HG02623 (cell line): ENCODE data around the gene CARS1.

ENCODE experiments used
- ATAC-seq: cut with Tn5 transposase; IDR thresholded peaks from one replicate; pipeline ENCODE4 v1.9.1; 2021; ENCODE audit warnings: moderate library complexity; ENCODE audit not compliant: unreplicated experiment

The CARS1 gene

DNA sequence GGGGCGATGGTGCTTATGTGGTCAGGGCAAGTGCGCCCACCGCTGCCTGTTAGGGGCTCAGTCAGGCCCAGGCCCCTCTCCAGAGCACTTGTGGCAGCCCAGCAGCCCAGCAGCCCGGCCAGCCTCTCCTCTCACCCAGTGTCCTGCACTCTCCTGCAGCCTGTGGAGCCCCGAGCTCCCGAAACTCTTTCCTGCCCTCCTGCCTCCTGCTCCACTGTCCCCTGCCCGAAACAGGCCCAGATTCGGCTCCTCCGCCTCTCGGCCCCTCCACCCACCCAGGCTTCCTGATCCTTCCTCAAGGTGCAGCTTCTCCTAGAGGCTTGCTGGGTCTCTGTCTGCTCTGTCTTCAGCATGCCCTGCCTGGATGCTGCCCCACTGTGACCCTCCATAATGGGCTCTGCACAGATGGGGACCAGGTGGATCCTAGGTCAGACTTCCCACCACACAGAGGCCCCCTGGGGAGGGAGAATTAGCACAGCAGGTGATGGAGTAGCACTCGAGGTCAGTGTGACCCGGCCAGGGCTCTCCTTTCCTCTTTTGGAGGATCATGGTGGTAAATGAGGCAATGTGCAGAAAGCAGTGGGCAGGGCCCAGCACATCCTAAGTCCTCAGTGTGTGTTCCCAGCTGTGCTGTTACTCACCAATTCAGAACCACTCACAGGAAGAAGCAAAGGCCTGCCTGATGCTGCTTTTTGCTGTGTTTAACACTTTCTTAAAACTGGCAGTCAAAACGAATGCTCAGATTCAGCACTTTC, 46.5 kb downstream of the CARS1 start:
- ATAC-seq = no peak

DNA sequence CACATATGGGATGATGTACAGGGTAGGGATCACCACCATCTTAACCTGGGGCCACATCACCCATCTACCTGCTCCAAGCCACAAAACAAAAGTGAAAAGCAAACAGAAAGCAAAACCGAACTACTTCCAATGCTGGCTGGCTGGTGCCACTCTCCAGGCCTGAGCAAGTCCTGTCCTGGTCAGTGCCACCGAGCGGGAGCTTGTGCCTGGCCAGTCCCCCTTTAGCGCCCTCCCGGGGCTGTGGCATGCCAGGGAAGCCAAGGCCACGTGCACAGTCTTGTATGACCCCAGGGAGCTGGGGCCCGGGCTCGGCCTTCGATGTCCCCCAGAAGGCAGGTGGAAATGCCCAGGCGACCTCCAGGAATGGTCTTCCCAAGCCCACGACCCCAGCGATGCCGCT, 47.2 kb downstream of the CARS1 start:
- ATAC-seq = no peak

DNA sequence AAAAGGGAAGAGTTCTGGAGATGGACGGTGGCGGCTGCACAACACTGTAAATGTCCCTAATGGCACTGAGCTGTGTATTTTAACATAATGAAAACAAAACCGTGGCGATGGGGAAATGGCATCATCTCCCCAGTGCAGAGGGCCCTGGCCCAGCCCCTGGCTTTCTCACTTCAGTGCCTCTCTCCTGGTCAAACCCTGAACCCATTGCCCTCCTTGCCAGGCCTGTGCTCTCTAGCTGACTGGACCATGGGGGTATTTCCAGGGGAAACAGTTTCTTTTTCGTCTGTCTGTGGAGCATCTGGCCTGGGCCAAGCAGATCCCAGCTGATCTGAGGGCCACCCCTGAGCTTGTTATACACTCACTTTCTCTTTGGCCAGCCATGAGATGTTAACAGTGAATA, 47.7 kb downstream of the CARS1 start:
- no peak for ATAC-seq

DNA sequence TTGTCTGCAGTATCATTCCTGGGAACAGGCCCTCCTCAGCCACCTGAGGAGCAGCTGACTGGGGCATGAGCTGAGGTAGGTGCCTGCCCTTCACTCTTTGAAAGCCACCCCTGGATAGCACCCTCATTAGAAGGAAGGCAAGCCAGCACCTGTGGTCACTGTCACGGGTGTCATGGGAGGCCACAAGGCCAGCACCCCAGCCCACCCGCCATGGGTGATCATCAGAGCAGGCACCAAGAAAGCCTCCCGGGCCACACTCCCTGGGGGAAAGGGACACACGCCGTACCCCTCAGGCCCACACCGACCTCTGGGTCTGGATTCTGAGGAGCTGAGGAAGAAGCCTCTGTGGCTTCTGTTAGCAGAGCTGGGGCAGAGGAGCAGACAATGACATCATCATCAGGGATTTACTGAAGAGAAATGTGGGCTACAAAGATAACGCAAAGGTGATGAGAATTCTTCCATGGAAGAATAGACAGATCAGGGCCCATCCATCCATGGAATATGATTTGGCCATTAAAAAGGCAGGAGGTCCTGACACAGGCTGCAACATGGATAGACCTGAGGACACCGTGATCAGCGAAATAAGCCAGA, 48.4 kb downstream of the CARS1 start:
- no peak for ATAC-seq

DNA sequence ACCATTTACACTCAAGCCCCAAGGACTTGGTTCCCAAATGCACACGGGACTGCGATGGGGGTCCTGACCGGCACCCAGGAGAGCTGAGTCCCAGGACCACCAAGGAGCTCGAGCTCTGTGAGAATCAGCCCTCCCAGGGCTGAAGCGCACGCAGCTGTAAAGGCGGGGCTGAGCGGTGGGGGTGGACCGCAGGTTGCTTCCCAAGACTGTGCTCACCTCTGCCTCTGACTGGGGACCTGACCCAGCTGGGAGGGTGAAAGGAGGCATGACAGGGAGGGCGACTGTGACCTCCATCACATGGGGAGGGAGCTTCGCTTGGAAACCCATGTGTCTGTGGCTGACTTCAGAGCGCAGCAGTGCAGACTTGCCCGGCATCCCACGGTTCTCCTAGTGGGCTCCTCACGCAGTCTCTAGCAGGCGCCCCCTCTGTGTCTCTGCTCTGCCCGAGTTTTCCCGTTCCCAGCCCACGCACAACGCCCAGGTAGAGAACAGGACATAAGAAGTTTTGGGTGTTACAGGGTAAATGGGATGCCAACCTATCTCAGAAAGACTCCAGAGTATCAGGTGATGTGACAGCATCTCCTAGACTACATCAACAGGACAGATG, 49.7 kb downstream of the CARS1 start:
- no peak for ATAC-seq

DNA sequence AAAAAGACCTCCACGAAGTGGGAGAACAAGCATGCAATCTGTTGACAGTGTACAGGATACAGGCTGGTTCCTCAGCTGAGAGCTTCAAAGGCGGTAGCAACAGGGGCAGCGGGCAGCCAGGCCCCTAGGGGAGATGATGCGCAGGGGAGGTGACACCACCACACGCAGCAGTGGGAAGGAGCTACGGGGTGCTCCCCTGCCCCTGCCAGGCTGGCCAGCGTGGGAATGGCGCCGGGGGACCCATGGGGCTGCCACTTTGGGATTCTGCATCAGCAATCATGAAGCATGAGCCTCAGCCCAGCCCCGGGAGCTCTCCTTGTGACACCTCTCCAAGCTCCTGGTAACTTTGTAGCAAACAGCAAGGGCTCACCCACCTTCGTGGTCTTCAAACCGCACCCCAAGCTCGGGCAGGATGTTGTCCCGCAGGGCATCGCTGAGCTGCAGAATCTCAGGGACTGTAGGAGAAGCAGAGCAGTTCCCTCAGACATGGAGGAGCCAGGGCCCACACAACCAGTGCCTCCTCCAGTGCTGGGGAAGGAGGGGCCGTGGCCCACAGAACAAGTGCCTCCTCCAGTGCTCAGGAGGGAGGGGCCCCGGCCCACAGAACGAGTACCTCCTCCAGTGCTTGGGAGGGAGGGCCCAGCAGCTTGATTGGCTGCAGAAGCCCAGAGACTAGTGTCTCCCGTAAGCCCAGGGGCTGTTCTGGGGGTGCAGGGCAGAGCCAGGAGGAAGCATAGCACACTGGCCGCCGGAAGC, 50.5 kb downstream of the CARS1 start:
- no peak for ATAC-seq

DNA sequence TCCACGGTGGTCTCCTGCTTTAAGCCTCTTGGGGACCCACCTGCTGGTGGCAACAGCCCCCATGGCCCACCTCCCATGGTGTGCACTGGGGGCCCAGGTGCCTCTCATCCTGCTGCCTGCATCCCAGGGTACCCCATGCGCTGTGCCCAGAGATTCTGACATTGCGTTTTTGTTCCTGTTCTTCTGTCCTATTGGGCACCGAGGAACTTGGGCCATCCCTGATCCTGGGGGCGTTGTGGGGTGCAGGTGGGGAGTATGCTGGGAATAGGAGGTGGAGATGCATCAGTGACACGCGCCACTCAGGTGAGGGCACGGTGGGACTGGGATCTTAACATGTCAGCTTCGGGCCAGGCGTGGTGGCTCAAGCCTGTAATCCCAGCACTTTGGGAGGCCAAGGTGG, 52.7 kb downstream of the CARS1 start:
- ATAC-seq = no peak

DNA sequence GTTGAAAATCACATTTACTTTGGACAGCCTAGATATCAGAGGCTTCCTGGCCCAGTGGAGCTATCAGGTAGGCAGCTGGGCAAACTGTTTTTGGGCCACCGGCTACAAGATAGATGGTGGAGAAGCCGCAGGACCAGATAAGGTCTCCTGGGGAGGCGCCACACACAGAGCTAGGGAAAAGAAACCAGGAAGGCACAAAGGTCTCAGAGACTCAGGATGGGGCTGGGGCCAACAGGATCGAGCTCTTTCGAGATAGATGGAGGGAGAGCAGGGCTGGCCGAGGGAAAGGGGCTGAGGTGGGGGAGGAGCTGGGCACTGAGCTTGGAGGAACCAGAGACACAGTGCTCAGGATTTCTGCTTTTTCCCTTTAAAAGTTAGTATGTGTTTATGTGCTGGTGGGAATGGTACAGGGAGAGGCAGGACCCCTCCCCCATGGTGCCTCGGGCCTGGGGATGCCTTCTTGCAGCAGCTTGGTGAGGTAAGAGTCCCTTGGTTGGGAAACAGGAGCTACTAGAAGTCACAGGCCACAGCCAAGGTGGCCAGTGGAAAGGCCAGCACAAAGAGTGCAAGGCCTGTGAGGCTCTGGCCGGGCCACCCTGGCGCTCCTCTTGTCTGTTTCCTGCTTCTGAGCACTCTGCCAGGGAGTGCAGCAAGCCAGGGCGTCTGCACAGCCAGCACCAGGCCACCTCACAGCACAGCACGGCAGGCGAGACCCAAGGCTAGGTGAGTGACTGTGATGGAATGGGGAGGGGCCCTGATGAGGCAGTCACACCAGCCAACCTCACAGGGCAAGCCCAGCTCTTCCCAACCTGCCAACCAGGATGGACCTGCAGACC, 53.6 kb downstream of the CARS1 start:
- no peak for ATAC-seq

DNA sequence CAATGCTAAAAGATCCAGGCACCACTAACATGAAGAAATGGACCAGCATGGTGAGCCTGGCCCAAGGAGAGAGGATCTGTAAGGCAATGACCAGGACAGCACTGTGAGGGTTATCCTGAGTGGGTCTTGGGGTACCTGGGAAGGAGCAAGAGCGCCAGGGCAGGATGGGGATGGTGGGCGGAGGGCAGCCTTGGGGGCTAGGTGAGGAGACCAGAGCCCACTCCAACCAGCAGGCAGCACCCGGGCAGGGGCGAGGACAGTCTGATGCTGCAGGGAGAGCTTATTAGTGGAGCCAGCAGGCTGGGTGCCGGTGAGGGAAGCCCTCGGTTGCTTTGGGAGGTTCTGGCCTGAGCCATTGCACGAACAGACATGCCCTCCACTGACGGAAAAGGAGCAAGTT, 54.4 kb downstream of the CARS1 start:
- ATAC-seq = no peak

DNA sequence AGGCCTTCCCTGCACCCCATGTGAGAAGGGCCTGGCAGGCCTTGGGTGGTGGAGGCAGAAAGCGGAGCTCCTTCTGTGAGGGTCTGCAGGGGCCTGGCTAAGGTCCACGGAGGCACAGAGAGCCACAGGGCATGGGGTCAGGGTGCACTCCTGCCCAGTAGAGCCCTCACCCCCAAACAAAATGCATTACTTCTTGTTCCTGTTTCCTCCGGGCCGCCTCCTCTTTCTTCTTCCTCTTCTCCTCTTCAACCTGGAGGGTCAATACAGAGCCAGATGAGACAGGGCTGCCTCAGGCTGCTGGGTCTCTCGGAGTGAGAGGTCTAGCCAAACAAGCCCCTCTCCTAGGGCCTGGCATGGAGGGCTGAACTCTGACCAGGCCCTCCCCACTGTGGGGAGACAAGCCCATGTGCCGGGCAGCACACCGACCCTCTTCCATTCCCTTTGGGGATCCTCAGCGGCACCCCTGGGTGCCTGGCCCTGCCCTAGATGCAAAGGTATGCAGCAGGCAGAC, 54.8 kb downstream of the CARS1 start:
- ATAC-seq = no peak

DNA sequence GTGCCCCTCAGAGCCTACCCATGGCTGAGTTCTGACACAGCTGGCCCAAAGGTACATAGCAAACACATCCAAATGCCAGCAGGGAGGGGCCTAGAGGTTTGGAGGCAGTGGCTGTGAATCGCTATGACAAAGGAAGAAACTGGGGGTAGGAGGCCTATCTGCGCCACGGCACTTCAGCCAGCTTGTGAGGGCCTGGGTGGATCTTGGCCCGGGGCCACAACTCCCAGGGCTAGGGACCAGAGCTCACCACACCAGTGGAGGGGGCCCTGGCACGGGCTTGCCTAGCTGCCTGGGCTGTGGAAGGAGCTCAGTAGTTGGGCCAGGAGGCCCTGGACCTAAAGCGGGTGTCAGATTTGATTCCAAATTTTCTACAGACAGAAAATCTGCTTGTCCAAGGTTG, 55.7 kb downstream of the CARS1 start:
- ATAC-seq = no peak

DNA sequence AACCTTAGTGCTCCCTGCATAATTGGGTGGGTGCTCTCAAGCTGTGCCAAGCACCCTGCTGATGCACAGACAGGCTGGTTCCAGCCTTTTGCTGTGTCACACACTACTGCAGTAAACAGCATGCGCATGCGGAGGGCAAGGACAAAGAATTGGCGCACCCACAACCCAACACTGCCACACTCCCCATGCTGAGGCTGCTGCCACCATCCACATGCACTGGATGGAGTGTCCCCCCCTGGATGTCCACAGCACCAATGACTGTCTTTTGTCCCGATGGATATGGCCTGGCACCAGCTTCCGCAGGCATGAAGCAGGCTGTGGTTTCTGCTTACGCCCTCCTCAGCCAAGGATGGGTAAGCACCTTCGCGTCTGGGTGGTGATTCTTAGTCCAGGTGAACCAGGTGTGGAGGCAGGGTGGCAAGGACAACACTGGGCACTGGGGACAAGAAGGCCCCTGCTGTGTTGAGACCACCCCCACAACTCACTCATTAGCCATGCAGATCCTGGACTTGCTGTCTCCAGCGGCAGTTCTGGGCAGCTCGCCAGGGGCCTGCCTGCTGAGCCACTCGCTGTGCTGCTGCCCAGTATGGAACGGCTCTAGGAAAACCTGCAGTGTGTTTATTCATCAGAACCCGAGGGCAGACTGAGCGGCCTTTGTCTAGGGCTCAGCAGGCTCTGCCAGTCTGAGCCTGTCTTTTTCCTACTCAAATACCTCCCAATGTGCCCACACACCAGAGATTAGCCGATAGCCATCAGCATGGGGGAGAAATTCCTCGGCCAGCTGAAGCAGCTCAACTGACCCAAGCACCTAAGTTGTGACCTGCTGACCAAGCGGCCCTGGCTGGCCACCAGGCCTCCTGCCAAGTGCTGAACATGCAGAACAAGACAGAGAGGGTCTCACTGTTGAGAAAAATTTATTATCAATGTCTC, 56.9 kb downstream of the CARS1 start:
- ATAC-seq = no peak

DNA sequence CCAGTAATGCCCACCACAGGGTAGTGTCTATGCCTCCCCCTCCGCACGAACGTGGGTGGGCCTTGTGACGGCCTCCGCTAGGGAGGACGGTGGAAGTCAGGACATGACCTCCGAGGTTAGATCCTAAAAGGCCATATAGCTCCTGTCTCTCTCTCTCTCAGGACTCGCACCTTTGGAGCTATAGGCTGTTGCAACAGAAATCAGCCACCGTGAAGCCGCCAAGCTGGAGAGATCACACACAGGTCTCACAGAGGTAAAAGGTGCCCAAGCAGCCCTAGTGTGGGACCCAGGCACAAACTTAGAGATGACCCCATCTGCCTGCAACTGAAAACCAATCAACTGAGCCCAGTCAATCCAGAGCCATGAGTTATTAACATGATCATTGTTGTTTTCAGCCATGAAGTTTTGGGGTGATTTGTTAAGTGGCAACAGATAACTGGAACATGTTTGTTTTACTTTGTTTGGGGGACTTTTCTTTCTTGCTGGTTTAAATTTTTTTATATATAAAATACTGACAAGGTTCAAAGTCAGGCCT, 57.7 kb downstream of the CARS1 start:
- no peak for ATAC-seq

DNA sequence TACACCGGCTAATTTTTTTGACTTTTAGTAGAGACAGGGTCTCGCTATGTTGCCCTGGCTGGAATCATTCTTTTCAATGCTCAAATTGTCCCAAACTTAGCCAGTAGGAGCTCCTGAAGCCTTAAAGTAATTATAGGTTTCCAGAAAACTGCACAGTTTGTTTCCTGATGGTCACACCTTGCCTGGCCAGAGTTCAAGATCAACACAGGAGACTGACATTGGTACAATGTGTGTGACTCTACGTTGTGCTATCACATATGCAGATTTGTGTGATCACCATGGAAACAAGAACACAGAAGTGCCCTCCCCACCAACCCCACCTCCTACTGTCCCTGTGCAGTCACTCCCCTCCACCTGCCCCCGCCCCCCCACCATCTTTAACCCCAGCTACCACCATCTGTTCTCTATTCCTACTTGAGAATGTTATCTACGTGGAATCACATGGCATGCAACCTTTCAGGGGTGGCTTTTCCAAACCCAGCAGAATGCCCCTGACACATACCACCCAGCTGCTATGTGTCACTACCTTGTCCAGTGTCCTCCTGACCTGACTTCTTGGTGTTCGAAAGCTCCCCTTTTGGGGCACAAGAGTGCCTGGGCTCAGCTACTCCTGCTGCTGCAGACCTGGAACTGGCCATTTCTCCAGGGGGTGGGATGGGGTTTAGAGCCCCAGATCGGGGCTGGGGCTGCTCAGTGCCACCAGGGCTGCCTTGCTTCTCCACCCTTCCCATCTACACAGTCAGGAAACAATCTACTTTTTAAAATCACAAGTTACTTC, 59.0 kb downstream of the CARS1 start:
- ATAC-seq = no peak

DNA sequence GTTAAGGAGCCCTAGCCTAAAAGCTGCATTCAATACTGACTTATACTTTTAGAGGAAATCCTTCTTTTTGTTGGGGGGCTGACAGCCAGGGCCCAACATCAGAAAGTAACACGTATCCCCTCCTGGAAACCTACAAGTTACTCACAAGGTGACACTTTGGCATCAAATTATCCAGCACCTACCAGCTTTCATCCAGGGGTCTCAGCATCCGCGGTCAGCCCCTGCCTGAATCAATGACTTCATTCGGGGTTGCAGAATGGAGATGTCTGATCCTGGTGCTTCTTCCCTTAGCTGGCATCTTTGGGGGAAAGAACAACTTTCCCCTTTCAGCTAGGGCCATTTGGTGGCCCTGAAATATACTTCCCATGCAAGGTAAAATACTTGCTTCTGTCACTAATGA, 59.8 kb downstream of the CARS1 start:
- no peak for ATAC-seq

DNA sequence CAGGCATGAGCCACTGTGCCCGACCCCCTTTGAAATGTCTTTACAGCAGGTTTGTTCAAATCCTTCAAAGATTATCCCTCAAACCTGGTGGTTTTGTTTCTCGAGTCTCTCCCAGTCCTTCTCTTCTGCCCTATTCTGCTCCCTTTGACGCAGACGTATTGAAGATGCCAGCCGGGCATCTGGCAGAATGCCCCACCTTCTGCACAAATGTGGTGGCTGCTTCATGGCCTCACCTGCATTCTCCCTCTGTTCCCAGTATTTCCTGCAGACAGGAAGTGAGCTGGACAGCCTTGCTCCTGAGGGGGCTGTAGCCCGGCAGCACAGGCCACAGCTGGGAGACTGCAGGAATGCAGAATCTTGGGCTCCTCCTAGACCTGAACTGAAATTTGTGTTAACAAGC, 60.2 kb downstream of the CARS1 start:
- ATAC-seq = no peak

DNA sequence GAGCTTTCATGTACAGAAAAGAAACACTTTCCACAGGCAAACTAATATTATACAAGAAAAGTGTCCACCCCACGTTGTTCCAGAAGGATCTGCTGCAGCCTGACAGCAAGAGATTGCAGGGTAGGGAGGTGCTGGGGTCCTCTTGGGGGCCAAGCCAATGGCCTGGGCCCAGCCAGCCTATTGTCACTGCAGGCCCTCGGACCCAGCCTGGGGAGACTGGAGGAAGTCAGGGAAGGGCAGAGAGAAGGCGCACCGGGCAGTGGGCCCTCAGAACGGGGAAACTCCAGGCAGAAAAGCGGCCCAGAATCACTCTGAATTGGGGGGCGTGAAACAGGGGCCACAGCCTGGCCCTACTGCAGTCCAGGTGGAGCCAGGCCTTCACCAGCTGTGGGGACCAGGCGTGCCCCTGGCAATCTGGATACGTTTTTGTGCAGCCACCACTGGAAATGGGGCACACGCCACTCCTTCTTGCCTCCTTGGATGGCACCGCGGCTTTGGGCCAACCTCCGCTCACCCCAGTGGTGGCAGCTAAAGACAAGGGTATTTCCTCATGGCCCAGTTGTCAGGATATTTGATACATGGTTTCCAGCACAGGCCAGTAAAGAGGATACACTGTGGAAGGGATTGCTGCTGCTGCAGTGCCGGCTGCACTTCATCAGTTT, 61.2 kb downstream of the CARS1 start:
- no peak for ATAC-seq

DNA sequence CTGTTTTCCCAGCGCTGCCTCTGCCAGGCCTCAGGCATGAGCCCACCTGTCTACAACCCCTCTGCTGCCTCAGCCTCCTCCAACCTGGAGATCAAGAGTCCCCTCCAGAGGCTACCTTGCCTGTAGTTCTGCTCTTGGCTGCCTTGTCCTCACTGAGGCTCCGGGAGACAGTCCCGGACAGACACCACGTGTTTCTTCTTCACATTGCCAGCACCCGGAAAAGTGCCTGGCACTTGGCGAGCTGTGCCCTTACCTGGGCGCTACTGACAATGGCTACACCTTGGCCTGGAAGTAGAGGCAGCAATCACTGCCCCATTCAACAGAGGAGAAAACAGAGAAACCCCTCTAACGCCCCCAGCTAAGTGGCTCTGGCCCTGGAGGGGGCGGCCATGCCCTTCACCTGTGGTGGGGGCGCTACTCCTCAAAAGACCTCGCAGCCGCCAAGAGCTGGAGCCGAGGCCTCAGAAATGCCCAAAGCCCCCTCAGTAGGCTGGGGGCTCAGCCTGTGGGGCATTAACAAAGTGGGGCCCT, 62.1 kb downstream of the CARS1 start:
- ATAC-seq = no peak
